Measurements from ENCODE around the gene LRRC71. TPM values are rescaled to one million over a fixed set of nuclear protein-coding genes. Genes with fewer than 3 reads are reported as not detected.

Gene LRRC71
- total and polyA plus RNA-seq, 2 of the 13 experiments (the other 11 are each of a cell fraction or from before 2014, with no cell fraction given), result not detected

GRCh38 chr1:156948708-156949107 lies 28.3 kb downstream of the LRRC71 start:
- no TSS peak for BruUV-seq (replicated peaks)

More at GRCh38 chr1:156948708-156949107, 28.3 kb downstream of the LRRC71 start:
- no peaks in the 10 kb centered on the region for H3K9me3 ChIP-seq (ENCODE audit: low read length)
- H3K4me1 ChIP-seq (ENCODE audit: insufficient read depth, low read length), result no peaks in the 10 kb centered on the region
- FAIRE-seq (no peak), DNase-seq (ENCODE audit: low spot score) (no peak), ATAC-seq (peak; percentile 75)
- H3K27ac ChIP-seq (ENCODE audit: extremely low read length, insufficient read depth, low read length), result no peak overlapping the region
- no peak overlapping the region for H2AFZ ChIP-seq (ENCODE audit: low read length)
- 75% methylated on average over 4 of the region's 4 CpGs for WGBS (ENCODE audit: low lambda C conversion rate)
- ChIA-PET POLR2A (no interaction called here), CTCF (ENCODE audit: low intra/inter-chr PET ratio, low total read pairs) (no interaction called here)
- in situ Hi-C loops (cut with HindIII; ENCODE audit: extremely low pct_ligation_motif_present, low pct_unique_long_range_greater_than_20kb), result no loop called here
- H4K20me1 ChIP-seq (ENCODE audit: insufficient read depth, low read length), result no peaks in the 10 kb centered on the region
- H3K27me3 ChIP-seq (ENCODE audit: control insufficient read depth in 1 of 2, insufficient read depth in 2 of 2, low read length in 2 of 2), result no peaks in the 10 kb centered on the region
- TF ChIP-seq STAG1 (CRISPR knock-in tag; IDR thresholded peaks at IDR 0.05) (no peak), MED13 (CRISPR knock-in tag; IDR thresholded peaks at IDR 0.05) (no peak), SRSF4 (IDR thresholded peaks at IDR 0.05; ENCODE audit: low read depth, low read length, poor library complexity, severe bottlenecking) (no peak), ZNF616 (CRISPR knock-in tag; IDR thresholded peaks at IDR 0.05; ENCODE audit: low read depth) (no peak), ZNF337 (CRISPR knock-in tag; IDR thresholded peaks at IDR 0.05; ENCODE audit: borderline replicate concordance, low read depth) (no peak), E2F1 (CRISPR knock-in tag; IDR thresholded peaks at IDR 0.05) (no peak), CBX5 (CRISPR knock-in tag; IDR thresholded peaks at IDR 0.05; ENCODE audit: borderline replicate concordance) (no peak), ZNF34 (CRISPR knock-in tag; IDR thresholded peaks at IDR 0.05; ENCODE audit: borderline replicate concordance) (no peak), SAP130 (CRISPR knock-in tag; IDR thresholded peaks at IDR 0.05; ENCODE audit: low read depth) (no peak), ZNF10 (CRISPR knock-in tag; IDR thresholded peaks at IDR 0.05; ENCODE audit: borderline replicate concordance, low read depth) (no peak), MTF1 (CRISPR knock-in tag; IDR thresholded peaks at IDR 0.05) (no peak), RAD21 (CRISPR knock-in tag; IDR thresholded peaks at IDR 0.05) (no peak), THAP11 (CRISPR knock-in tag; IDR thresholded peaks at IDR 0.05) (no peak), TCF7L2 (IDR thresholded peaks at IDR 0.05; ENCODE audit: low read depth, low read length) (no peak), U2AF1 (optimal IDR thresholded peaks at IDR 0.05; ENCODE audit: low read depth, low read length) (no peak), ZNF558 (CRISPR knock-in tag; IDR thresholded peaks at IDR 0.05; ENCODE audit: borderline replicate concordance) (no peak), NFE2 (CRISPR knock-in tag; IDR thresholded peaks at IDR 0.05) (no peak), PHF8 (CRISPR knock-in tag; IDR thresholded peaks at IDR 0.05) (no peak)
- H3K4me3 ChIP-seq (replicated peaks in 1 of 3; ENCODE audit: insufficient read depth in 1 of 3, low read depth in 2 of 3, low read length in 3 of 3), result no peak overlapping the region
- H3K36me3 ChIP-seq (replicated peaks in 1 of 2; ENCODE audit: control insufficient read depth in 1 of 2, insufficient read depth in 2 of 2, low read length in 2 of 2), result peaks cover 24 to 77% of the 10 kb centered on the region in 2 experiments
- no peaks in the 10 kb centered on the region for H3K79me2 ChIP-seq (ENCODE audit: insufficient read depth, low read length)
- H3K9ac ChIP-seq (ENCODE audit: insufficient read depth, low read depth, low read length), result no peak overlapping the region
- no peak overlapping the region for H3K4me2 ChIP-seq (ENCODE audit: low read depth, low read length)
- intact Hi-C loops (cut with micrococcal nuclease; ENCODE audit: unreplicated experiment), result no loop called here

All from HepG2 (cell line).